Stimulated activated CD8-positive, alpha-beta memory T cell treated with anti-CD3 and anti-CD28 coated beads, Interleukin-15, amount 100 ng/mL, for 1 hour (primary cell): Measurements from ENCODE around the gene ZNF384.

Source experiments
- DNase-seq: peaks from one replicate; pipeline ENCODE4 v3.0.0-alpha.2; 2020; ENCODE audit warnings: low read depth

Gene ZNF384

DNA sequence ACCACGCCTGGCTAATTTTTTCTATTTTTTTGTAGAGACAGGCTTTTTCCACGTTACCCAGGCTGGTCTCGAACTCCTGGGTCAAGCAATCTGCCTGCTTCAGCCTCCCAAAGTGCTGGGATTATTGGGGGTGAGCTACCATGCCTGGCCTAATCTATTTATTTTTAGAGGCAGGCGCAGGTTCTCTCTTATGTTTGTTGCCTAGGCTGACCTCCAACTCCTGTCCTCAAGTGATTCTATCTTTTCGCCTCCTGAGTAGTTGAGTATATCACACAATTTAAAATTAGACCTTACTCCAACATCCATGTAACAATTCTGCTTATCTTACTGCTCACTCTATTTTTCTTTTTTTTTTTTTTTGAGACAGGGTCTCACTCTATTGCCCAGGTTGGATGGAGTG lies 35.2 kb downstream of the ZNF384 start:
- DNase-seq, result no peak

DNA sequence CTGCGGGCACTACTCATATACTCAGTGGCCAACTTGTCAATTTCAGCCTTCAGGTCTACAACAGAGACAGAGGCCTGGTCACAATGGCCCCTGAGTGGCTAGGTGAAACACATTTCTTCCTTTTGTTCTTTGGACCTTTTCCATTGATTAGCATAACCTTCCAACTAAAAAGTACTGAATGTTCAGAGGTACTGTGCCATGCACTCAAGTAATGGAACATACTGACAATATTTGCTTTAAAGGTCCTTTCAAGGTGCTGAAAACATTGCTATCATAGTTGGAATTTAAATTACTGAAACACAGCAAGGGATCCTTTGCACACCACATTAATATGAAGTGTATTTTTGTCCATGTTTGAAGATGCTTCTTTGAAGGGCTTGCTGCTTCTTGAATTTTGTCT lies 35.8 kb downstream of the ZNF384 start:
- no peak for DNase-seq

DNA sequence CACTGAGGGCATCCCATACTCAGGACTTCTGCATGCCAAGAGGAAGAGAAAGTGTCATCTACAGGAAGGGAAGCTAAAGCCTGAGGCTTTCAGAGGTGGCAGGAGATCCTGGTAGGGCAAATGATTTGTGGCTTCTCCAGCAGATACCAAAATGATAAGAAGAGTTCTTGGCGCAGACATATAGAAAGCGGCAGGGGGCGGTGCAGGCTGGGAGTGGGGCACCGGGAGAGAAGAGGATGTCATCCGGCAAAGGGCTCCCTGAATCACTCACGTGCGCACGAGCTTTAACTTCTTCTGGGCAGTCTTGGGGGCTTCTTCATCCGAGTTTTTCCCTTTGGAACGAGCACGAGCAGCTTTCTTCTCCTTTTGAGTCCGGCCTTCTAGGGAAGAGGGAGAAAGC lies 36.8 kb downstream of the ZNF384 start:
- DNase-seq, result no peak

DNA sequence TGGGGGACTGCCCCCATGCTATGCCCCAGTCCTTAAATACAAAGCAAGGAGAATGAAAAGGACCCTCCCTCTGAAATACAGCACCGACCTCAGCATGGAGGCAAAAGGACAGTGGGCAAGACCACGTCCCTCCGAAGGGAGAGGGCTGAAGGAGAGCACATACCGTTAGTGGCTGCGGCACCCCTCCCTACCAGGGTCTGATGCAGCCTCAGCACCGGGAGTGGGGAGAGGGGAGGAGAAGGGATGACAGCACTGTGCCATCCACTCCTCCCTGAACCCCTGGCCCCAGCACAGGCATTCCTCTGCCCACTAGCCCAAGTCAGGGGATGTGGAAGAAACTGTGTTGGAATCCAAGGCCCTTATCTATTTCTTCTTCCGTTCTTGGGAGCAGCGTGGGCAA lies 38.3 kb downstream of the ZNF384 start:
- no peak for DNase-seq

DNA sequence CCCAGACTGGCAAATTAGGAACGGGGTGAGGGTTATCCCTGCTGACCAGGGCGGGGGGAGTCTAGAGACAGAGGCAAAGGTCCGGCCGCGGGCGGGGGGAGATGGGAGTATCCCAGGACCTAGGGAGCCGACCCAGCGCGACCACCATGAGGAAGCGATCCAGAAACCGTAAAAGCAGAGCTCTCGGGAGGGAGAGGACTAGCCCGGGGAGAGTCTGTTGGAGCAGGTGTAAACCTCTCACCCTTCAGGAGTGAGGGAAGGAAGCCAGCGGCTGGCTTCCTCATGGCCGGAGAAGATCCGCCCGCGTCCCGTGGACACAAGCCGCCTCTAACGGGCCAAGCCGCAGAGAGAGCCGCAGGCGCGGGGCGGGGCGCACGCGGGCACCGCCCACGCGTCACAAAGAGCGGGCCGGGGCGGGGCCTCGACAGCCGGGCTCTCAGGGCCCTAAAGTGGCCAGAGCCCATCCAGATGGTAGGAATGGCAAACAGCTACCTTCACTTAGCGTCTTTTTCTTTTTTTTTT lies 42.0 kb downstream of the ZNF384 start, which contains the start of gene ACRBP:
Gene ACRBP, minus strand, starts transcription at position 350 of the 522 bp plus-strand sequence. Its CDS starts 66 bp downstream, at position 284.
- DNase-seq, result no peak

DNA sequence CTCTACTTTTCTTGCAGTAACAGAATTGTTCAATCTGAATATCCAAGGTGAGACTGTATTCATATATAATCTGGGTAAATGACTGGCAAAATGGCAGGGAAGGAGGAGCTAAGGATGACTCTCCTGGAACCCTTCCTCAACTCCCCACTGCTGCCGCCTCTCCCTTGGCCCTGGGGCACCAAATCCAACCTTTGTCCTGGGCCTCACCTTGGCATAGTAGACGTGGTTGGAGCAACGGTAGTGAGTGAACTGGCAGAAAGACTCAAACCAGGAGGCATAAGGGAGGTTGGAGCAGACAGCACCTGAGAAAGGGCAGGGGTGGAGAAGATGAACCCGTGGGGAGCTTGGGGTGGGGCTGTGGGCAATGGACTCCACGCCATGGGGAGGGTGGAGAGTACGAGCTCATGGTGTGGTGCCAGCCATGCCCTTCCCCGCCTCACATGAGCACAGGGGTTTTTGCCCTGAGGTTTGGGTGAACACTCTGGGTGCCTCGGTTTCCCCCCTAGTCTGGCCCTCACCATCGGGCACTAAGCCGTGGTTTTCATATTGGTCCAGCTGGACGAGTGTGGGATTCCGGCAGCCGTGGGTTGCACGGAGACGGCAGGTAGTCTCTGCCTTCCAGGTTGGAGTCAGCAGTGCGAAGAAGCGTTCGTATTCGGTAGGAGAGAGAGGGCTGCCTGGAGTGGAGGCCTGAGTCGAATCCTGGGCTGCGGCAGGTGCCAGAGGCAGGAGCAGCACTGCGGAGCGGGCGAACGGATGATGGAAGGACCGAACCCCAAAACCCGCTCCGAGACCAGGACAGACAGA lies 42.7 kb downstream of the ZNF384 start:
- no peak for DNase-seq

DNA sequence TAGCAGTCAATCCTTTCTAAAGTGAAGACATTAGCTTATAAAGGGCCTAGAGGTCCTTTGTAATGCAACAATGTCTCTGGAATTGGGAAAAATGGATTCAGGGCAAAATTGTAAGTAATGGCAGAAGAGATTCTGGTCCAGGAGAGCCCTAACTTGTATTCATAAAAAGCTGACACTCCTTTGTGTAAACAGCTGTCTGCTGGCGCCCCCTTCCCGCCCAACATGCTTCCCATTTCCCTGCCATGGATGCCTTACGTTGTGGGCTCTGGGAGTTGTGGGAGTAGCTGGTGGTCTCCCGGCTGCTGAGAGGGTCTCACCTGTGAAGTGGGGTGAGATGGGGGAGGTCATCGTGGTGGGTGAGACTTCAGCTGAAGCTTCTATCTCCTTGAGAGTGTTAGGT lies 44.3 kb downstream of the ZNF384 start:
- no peak for DNase-seq

DNA sequence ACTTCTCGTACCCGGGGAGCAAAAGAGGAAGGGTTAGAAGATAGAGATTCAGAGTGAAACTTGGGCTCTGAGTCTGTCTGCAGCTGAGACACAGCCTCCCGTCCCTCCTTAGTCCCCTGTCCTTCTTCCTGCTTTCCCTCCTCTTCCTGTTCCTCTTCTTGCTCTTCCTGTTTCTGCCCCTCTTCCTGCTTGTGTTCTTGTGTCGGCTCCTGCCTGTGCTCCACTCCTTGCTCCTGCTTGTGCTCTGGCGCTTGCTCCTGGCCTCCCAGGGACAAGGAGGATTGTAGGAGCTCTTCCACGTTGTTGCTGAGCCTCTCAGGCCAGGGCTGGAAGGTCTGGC lies 44.9 kb downstream of the ZNF384 start:
- DNase-seq, result no peak

DNA sequence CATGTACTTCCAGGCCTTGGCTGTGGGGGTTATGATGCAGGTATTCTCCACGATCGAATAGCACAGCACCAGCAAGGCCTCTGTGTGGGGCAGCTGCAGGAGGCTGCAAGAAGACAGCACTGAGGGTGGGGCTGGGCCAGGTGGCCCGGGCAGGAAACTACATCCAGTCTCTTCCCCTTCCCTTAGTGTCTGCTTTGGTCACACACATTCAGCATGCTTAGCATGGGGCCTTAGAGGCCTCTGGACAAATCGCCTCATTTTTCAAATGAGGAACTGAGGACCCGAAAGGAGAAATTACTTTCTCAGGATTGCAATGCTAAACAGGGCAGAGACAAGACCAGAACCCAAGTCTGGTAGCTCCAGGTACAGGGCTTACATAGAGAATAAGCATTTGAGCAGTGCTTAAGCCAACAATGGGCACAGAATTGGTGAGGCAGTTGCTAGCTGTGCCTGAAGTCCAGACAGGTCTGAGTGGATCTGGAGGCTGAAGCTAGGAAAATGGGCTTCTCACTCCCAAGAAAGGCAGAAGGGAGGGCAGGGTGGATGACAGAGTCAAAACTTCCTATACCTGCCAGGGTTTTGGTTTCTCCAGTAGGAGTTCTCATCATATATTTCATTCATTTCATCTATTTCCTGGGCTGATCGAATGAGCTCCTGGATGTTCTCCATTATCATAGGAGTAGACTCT lies 45.5 kb downstream of the ZNF384 start:
- no peak for DNase-seq

DNA sequence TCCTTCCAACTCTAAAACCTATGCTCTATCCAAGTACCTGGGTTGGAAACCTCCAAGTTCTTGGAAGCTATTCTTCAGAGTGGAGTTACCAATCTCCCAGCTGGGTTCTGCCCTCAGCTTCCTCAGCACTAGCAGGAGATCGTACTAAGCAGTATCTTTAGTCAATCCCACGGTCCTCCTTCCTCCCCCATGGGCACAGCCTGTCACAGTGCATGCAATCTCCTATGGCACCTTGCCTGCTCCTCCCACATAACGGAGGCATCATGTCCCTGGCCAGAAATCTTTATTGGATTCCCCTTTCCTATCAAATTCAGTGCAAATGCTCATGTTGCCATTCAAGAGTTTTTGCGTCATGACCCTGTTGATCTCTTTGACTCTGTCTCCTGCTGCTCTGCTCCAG lies 48.0 kb downstream of the ZNF384 start:
- DNase-seq, result no peak

DNA sequence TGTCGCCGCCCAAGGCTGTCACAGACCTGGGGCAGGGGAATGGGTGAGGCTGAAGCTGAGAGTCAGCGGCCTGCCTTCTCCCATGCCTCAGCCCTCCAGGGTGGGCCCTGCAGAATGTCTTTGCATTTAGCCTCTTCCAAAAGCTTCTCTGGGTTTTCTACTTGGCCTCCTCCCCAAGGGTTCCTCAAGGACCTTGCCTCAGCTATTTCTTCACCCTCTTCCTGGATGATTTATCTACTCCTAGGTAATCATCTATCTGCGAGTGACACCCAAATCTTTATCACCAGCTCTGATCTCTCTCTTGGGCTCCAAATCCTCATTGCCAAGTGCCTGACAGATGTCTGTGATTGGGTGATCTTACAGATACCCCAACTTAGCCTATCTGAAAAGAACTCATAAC lies 48.7 kb downstream of the ZNF384 start:
- no peak for DNase-seq

DNA sequence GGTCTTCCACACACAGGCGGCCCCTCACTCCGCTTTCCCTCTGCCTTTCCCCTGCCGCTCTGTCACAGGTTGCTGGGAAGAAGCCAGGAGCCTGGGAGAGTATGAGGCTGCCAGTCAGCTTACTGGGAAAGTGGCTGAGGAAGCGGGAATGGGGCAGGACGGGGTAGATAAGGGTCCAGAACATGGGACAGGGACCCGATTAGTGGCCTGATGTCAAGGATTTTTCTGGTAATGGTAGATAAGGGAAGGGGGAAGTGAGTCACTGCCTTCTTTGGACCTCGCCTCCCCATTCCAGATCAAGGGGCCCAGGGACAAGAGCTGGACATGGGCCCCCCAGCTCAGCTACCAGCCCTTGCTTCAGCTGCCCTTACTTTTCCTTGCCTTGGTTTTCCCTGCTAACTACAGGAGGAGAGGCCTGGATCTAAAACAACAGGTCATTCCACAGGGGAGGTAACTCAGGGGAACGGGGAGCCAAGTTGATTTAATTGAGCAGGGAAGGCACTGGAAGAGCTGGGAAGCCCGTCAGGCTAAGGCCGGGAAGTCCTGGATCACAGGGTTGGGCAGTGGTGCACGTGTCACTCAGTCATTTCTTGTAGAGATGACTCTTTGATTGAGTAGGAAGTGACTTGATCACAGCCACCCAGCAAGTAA lies 49.9 kb downstream of the ZNF384 start:
- DNase-seq, result no peak

DNA sequence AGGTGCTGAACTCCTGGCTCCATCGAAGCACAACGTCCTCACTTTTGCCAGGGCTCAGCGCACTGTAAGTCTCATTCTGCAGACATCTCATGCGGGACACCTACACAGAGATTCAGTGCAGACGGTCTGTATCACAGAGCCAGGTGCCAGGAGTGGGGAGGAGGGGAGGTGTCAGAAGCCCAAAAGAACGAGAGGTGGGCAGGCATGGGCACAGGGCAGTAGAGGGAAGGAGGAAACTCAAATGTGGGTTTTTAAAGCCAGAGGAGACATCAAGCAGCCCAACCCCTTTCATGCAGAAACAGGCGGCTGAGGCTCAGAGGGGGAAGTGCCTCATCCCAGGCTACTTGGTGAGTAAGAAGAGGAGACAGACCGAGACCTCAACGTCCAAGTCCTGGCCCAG lies 50.9 kb downstream of the ZNF384 start:
- DNase-seq, result no peak

DNA sequence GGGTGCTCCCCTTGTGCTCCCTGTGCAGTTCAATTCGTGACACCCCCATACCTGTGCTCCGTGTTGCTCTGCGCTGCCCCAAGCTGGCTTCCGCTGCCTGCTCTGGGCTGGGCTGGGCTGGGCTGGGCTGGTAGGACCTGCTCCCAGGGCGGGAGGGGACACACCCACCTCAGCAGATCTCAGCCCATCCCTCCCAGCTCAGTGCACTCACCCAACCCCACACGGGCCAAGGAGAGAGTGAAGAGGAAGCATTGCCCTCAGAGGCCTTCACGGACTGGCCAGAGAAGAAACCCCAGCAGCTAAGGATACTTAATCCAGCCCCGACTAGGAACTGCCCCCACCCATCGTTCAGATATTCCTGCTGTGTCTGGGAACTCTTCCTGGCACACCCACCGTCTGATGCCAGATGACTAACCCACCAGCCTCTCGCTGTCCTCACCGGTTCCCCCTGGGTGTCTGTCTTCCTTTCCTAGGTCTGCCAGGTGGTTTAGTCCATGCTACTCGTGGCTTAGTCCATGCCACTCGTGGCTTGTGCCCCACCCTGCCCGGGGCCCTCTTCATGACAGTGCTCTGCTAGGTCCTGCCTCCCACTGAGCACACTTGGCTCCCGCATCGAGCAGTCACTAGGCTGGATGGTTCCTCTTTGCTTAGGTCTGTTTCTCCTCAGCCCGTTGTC lies 53.2 kb downstream of the ZNF384 start, which contains the start of gene LPAR5:
Gene LPAR5, minus strand, starts transcription at position 104 of the 676 bp plus-strand sequence. CDS start 14,711 bp downstream, outside the sequence.
- DNase-seq, result no peak

DNA sequence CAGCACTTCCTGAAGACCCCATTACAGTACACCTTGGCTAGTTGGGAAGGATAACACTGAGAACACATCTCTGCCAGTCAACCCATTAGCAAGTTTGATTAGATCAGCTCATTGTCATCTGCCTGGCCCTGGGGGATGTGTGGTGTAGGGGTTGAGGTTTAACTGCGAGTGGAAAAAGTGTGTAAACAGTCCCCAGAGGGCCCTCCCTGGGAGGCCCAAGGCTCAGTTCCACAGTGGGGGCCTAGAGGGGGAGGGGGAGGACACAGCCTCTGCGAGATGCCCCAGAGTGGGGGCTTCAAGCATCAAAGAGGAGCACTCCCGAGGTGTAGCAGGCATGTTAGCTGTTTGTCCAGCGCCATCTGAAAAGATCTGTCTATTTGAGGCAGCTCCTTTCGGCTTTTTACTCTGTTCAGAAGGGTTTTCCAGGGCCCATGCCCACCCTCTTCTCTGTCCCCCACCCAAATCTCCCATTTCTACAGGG lies 53.8 kb downstream of the ZNF384 start:
- DNase-seq, result no peak

DNA sequence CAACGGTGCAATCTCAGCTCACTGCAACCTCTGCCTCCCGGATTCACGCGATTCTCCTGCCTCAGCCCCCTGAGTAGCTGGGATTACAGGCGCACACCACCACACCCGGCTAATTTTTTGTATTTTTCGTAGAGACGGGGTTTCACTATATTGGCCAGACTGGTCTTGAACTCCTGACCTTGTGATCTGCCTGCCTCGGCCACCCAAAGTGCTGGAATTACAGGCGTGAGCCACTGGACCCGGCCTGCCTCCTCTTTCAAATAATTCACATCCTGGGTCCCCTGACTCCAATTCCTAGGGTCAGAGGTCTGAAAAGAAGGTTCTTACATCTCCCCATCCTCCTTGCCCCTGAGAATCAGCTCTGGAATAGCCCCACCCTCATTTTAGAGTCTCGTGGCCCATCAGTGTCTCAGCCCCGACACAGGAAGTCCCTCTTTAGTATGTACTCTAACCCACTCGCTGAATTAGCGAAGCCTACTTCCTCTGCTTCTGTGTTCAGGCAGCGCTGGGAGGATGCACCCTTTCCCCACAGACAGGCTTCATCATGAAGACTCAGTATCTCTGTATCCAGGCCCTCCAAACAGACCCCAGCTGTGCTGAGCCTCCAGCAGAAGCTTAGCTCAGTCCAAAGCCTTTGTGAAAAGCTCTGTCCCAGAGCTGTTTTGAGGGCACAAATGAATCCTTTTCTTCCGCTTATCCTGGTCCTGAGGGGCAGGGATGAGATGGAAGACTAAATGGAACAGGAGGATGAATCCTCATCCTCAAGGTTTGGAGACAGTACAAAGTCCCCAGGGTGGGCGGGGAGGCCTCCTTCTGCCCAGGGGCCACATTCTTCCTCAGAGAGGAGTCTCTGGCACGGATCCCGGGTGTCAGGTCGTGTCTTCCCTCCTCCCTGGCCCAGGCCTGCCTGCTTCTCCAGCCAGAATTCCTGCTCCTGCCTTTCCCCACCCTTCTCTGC lies 56.9 kb downstream of the ZNF384 start:
- DNase-seq, result no peak

DNA sequence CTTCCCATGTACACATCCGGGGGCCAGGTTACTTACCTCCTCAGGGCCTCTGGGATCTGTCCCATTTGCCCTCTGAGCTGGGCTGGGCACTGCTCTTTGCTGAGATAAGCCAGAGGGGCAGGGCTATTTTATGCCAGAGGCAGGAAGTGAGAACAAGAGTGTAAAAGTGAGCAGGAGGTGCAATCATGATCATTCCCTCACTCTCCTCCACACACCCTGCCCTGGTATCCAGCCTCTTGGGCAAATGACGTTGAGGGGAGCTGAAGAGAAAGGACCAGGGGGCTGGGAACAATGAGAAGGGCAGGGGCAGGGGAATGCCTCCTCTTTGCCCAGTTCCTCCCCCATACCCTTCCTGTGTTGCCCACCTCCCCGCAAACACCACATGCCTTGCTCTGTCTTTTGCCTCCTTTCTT lies 57.6 kb downstream of the ZNF384 start:
- no peak for DNase-seq

DNA sequence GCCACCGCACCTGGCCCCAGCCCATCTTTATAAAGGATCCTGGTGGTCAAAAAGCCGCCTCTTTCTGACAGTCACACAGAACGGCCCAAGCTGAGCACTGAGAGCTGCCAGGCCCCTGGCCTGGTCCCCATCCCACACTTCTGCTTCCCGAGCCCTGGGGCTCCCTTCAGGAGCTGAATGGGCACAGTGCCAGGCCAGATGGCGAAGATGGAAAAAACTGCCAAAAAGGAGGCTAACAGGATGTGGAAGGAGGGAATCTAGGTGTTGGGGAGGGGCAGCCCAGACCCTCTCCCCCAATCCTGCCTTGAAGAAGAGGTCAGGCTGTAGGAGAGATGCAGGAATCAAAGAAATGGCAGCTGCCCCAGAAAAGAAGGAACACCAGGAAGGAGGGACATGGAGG lies 58.4 kb downstream of the ZNF384 start:
- DNase-seq, result no peak

DNA sequence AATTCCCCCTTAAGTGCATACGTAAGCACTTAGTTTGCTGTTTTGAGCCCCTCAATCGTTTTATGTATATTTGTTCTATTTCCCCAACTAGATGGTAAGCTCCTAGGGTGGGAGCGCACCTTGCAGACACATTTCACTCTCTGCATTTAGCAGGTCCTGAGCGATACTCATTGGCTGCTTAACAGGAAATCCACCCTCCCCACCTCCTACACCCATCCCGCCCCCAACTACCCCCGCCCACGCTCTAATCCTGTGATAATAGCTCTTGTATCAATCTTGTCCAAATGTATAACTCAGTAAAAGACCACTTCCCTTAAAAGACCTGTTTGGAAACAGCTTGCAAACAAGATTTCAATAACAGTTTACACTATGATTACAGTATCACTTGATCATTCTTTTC lies 61.6 kb downstream of the ZNF384 start:
- DNase-seq, result no peak

DNA sequence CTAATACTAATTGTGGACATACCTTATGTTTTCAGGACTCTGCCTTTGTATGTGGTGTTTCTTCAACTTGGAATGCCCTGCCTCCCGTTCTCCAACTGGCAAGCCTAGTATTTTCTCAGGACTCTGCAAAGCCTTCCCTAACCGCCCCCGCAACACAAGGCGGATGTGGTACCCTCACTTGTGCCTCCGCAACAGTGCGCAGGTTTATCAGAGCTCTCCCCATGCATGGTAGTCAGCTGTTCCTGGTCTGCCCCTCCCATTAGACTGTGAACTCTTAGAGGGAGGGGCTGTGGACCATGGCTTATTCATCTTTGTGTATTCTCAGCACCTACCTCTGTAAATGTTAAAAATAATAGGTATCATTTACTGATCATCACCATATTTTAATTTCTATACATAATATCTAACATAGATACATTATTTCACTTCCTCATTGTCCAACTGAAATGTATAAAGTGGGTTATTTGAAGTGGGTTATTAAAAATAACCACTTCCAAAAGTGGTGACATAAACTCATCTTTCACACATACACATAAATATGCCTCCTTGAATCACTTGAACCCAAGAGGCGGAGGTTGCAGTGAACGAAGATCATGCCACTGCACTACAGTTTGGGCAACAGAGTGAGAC lies 62.4 kb downstream of the ZNF384 start:
- DNase-seq, result no peak
